Ovary (tissue), 9 donors: ENCODE results near the gene ELFN1. TPM values are rescaled to one million over a fixed set of nuclear protein-coding genes. Genes with fewer than 3 reads are reported as not detected.

Experiments
- DNase-seq, 5 donors: peaks; one replicate each; pipeline ENCODE4 v3.0.0-alpha.2; 2019 to 2020
- H3K27ac ChIP-seq, 2 donors: fragments of 200-600 bp; one replicate each; pipeline versions ENCODE4 v1.5.1 to v1.8.0; 2019 to 2022
- H3K27me3 ChIP-seq: fragments of 200-600 bp; one replicate; pipeline ENCODE4 v1.8.0; 2022
- H3K36me3 ChIP-seq: fragments of 200-600 bp; sonication (generic); one replicate; pipeline ENCODE4 v1.5.1; 2019
- H3K4me1 ChIP-seq: one replicate; pipeline ENCODE4 v1.8.1; 2013; ENCODE audit warnings: mild to moderate bottlenecking, moderate library complexity; ENCODE audit not compliant: insufficient read depth
- H3K4me3 ChIP-seq: fragments of 200-600 bp; sonication (generic); one replicate; pipeline ENCODE4 v1.5.1; 2017
- H3K9me3 ChIP-seq, 2 donors: fragments of 200-600 bp in 1 of 2; sonication (generic) in 1 of 2; one replicate each; pipeline versions ENCODE4 v1.5.1 to v1.8.1; 2013 to 2019; ENCODE audit warnings: mild to moderate bottlenecking in 1 of 2, moderate library complexity in 1 of 2
- CTCF ChIP-seq, 3 donors: fragments of 450-650 bp in 2 of 3; fragments of 200-600 bp in 1 of 3; IDR thresholded peaks; one replicate each; pipeline versions ENCODE4 v1.5.1 to v1.8.0; 2016 to 2022; ENCODE audit warnings: antibody characterized with exemption in 3 of 3, mild to moderate bottlenecking in 1 of 3
- EP300 ChIP-seq: sonication (generic); formaldehyde crosslinking; IDR thresholded peaks from one replicate; pipeline ENCODE4 v1.6.1; 2017; ENCODE audit warnings: antibody characterized with exemption
- POLR2A ChIP-seq: fragments of 450-650 bp; IDR thresholded peaks from one replicate; pipeline ENCODE4 v1.6.1; 2017; ENCODE audit warnings: antibody characterized with exemption, mild to moderate bottlenecking, moderate library complexity
- WGBS, 3 donors: extraction: QIAGEN DNeasy Blood & Tissue Kit in 1 of 3; methylation state at CpG; one replicate each; pipeline versions ENCODE4 v1.1.5 to v1.1.7; 2013 to 2017; 5-methylcytosine and 5-hydroxymethylcytosine counted together
- intact Hi-C, 4 donors: fragments of 100-400 bp; cut with DNase I; formaldehyde crosslinking; loops; one replicate each; pipeline versions ENCODE4 v1.11.0 to v1.15.1; 2022 to 2023
- polyA plus RNA-seq, 2 donors: library from polyadenylated mRNA; stranded (reverse); fragments of 200-250 nt in 1 of 2; fragments of 350-450 nt in 1 of 2; fragmentation: Illumina TruSeq in 1 of 2; extraction: RNeasy Lipid Tissue Mini Kit (QIAGEN cat#74804) in 1 of 2; gene quantifications; one replicate each; pipeline ENCODE4 v1.2.3, GENCODE V29; 2013 to 2014
- total RNA-seq, 7 donors: library from RNA; depleted of rRNA in 2 of 7; stranded (reverse); fragments of >200 nt in 2 of 7; fragmentation: NEBNext Ultra II Directional in 3 of 7; extraction: Animal tissue kit (Norgen Biotek cat#: 25700) in 3 of 7; gene quantifications; one replicate each; pipeline versions ENCODE4 v1.1.0 to v1.2.4, GENCODE V29; 2016 to 2023
- donor health status: DM: no; HTN: no; CAD: no; lungs with moderate emphysema.
- donor health status: DM: no; HTN: no; CAD: no.
- donor health status: Bipolar disorder and iron deficiency.
- donor health status: DM: yes; HTN: yes; CAD: no.
- donor health status: DM: no; HTN: no; CAD: no.
- donor health status: DM: yes; HTN: yes; CAD: no.

Gene ELFN1
- total and polyA plus RNA-seq, 9 donors = 0.05 to 1.5 (median 0.60) TPM

DNA sequence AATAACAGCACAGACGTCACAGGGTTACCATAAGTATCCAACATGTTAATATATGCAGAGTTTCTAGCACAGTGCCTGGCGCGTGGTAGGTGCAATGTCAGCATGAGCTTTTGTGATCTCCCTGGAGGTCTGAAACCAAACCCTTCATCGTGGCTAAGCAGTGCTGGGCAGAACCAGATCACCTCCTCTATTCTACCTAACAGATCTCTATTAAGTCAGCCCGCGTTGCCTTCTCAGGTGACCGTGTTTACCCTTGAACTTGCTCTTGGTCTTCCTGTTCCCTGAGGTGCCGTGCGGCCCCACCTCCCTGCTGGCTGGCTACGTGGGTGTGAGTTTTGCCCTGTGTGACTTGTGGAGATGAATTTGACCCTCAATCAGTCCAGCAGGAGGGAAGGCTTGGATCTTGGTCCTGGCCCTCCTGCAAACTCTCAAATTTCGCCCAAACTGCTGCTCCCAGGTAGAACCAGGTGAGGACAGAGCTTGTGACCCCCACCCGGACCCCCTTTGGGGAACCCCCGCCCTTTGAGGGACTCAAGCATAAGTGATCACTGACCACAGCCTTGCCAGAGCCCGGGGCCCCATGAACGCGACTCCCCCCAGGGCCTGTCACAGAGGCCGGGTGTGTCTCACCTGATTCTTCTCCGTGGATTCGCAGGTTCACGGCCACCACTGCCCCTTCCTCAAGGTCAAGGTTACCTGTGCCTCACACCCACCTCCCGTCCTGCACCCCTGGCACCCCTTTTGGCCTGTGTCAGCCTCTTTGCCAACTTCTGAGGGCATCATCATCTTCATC lies 54.2 kb downstream of the ELFN1 start:
- 82 to 87% (median 83%) methylated on average over 21 of the region's 21 CpGs for WGBS, 3 donors
- no peaks in the 10 kb centered on the region for H3K27me3 ChIP-seq
- H3K27ac ChIP-seq = no peak overlapping the region
- intact Hi-C loops = no loop called here
- H3K4me3 ChIP-seq = no peak overlapping the region
- DNase-seq = no peak
- H3K4me1 ChIP-seq = no peaks in the 10 kb centered on the region
- peaks cover 0 to 10% of the 10 kb centered on the region in 2 donors for H3K9me3 ChIP-seq
- no peaks in the 10 kb centered on the region for H3K36me3 ChIP-seq
- TF ChIP-seq EP300 (no peak), CTCF (IDR thresholded peaks at IDR 0.05) (no peak), POLR2A (no peak)

GRCh38 chr7:1725199-1725690 lies 55.2 kb downstream of the ELFN1 start:
- TF ChIP-seq POLR2A (no peak), EP300 (no peak), CTCF (IDR thresholded peaks at IDR 0.05) (no peak)
- intact Hi-C loops = no loop called here
- 16 to 40% (median 17%) methylated on average over 21 to 22 of the region's 22 CpGs for WGBS, 3 donors
- Histone ChIP-seq H3K4me3 (no peak overlapping the region), H3K4me1 (no peaks in the 10 kb centered on the region), H3K27me3 (no peaks in the 10 kb centered on the region), H3K9me3 (peaks cover 0 to 16% of the 10 kb centered on the region in 2 donors), H3K27ac (no peak overlapping the region), H3K36me3 (no peaks in the 10 kb centered on the region)
- no peak for DNase-seq

GRCh38 chr7:1725766-1726630 lies 55.9 kb downstream of the ELFN1 start:
- WGBS, 3 donors = 64 to 78% (median 66%) methylated on average over 25 of the region's 25 CpGs
- no peak for DNase-seq
- peaks cover 0 to 16% of the 10 kb centered on the region in 2 donors for H3K9me3 ChIP-seq
- H3K27ac ChIP-seq = no peak overlapping the region
- H3K27me3 ChIP-seq = no peaks in the 10 kb centered on the region
- no peaks in the 10 kb centered on the region for H3K4me1 ChIP-seq
- no peaks in the 10 kb centered on the region for H3K36me3 ChIP-seq
- H3K4me3 ChIP-seq = no peak overlapping the region
- intact Hi-C loops = no loop called here
- TF ChIP-seq POLR2A (no peak), CTCF (IDR thresholded peaks at IDR 0.05) (no peak), EP300 (no peak)

DNA sequence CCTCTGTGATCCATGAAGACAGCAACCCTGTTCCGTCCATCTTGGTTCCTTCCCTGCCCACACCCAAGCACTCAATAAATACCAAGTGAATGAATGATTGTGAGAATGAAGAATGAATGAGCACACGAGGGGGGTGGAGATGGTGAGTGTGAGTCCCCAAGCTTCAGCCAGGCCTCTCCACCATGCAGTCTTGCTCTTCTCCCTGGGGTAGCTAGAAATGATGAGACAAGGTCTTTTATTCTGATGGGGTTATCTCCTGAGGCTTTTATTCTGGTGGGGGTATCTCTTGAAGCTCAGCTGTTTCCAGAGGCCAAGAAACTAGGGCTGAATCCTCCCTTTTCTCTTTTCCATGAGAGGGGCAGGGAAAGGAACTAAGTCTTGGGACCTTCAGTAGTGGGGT lies 57.0 kb downstream of the ELFN1 start:
- Histone ChIP-seq H3K27me3 (no peaks in the 10 kb centered on the region), H3K4me3 (no peak overlapping the region), H3K36me3 (no peaks in the 10 kb centered on the region), H3K4me1 (no peaks in the 10 kb centered on the region), H3K27ac (no peak overlapping the region), H3K9me3 (peaks cover 0 to 16% of the 10 kb centered on the region in 2 donors)
- no peak for TF ChIP-seq EP300
- no peak for TF ChIP-seq POLR2A
- TF ChIP-seq CTCF (IDR thresholded peaks at IDR 0.05) = no peak
- intact Hi-C loops = no loop called here
- no peak for DNase-seq
- 88 to 97% (median 93%) methylated on average over 2 of the region's 2 CpGs for WGBS, 3 donors
